GM19452 (cell line): ENCODE results near the gene LARGE2.
A peak's percentile ranks its signal among the peaks of the same experiment; 100 is the strongest.
"Not testable (repeated sequence)": the region's sequence is repeated elsewhere in the genome, so short reads cannot be mapped to it uniquely, and the experiment has no call there.

Experiments
- ATAC-seq: cut with Tn5 transposase; IDR thresholded peaks from one replicate; pipeline ENCODE4 v1.9.1; 2021; ENCODE audit not compliant: unreplicated experiment

The LARGE2 gene

DNA sequence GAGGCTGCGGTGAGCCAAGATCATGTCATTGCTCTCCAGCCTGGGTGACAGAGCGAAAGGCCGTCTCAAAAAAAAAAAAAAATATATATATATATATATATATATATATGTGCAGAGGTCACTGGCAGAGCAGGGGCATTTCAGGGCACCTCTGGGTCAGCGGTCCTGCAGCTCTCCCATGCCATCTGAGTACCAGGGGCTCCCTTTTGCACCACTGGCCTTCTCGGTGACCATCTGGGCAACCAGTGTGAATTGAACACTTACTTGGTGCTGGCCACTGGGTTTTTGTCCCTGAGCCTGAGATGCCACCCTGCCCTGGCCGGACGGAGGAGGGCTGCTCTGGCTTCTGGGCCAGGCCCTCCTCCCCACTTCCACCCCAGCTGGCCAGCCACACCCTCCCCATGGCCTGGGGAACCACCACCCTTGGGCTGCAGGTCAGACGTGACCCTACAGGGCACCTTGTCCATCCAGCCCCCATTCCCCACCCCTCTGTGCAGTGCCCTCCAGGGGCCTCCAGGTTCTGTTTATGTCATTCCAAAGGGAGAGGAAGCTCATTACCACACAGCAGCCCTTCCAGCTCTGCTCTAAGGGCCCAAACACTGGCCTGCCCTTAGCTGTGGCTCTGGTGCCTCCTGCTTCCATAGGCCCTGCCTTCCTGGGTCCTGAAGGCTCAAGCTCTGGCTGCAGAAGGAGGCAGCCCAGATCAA lies 26.8 kb upstream of the LARGE2 start:
- no peak for ATAC-seq

DNA sequence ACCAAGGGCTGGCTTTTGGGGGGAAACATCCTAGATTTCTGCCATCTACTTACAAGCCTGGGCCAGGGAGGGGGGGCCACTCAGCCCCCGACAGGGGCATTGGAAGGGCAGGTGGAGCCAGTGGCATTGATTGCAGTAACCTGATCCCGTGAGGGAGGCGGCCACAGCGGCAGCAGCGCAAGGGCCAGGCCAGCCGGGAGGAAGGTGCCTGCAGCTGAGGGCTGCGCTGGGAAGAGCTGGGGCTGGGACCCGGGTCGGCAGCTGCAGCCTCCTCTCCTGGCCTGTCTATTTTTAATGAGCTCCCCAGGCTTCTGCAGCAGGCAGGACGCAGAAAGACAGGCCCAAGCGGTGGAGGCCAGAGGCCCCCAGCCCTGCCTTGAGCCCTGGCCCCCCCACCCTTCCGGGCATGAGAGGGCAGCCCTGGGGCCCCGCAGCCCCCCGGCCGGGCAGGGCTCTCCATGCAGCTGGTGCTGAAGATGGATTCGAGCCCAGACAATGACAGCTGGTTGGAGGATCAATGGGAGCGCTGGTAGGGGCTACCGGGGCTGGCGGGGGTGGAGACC lies 26.0 kb upstream of the LARGE2 start:
- no peak for ATAC-seq

DNA sequence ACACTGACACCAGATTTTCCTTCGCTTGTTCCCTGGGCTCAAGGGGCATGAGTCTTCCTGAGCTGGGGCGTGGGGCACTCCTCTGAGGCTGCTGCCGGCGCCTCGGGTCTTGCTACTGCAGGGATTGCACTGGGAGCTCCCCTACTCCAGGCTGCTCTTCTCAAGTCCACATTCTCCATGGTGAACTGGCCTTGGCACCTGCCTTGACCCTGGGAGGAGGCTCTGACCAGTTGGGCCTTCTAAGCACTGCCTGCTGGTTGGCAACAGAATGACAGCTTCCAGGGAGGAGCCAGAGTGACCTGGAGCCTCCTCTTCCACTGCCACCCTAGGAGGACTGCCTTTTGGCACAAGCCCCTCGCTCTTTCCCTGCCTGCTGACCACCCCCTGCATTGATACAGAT lies 24.9 kb upstream of the LARGE2 start:
- ATAC-seq: no peak

DNA sequence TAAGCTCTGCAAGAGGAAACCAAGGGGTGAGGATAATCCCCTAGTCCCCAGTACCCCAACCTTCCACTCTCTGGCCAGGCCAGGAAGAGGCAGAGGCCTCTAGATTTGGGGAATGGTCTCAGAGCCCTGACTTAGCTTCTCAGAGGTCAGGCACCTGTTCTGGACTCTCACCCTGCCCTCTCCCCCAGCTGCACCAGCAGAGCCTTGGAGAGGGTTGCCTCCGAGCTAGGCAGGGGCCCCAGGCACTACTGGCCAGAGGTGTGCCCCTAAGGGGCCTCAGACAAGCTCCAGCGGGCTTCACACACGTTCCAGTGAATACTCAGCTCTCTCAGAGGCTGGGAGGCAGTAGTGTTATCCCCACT lies 23.4 kb upstream of the LARGE2 start:
- ATAC-seq: no peak

DNA sequence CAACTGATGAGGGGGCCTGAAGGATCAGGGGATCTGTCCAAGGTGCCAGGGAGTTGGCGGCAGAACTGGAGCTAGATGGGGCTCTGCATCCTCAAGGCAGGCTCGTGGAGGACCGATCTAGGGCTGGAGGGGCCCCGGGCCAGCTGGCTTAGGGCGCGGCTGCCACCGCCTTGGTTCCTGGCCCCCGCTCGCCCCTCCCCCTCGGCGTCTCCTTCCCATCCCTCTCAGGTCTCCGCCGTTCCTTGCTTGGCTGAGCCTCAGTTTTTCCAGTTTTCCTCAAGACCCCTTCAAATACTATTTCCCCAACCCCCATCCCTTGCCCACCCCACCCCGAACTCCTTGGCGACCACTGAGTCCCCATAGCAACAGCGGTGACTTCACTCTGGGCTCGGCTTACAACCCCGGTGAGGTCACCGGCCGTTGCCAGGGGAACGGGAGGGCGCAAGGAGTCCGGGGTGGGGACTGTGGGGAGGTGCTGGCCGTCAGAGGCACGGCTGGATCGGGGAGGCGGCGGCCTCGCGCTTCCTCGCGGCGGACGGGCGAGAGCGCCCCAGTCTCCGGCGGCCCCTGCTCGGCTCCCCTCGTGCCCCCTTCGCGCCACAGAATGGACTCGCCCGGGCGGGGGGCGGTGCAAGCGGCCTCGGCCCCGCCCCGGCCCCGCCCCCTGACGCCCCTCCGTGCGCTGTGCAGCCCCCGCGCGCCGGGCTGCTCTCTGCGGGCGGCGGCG lies 22.8 kb upstream of the LARGE2 start:
- peak; percentile 55 for ATAC-seq

DNA sequence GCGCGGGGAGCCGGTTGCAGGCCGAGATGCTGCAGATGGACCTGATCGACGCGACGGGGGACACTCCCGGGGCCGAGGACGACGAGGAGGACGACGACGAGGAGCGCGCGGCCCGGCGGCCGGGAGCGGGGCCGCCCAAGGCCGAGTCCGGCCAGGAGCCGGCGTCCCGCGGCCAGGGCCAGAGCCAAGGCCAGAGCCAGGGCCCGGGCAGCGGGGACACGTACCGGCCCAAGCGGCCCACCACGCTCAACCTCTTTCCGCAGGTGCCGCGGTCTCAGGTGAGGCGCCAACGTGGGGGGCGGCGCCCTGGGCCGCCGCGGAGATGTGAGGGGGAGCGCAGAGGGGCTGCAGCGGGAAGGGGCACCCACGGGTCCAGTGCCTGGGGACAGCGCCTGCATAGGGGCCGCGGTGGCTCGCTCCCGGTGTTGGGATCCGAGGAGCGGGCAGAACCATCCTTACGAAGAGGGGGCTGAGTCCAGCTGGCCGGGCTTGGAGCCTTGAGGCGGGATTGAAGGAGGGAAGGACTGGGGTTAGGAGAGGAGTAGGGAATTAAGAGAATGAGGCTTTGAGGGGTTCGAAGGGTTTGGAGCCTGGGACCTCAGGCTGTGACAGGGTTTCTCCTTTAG lies 22.2 kb upstream of the LARGE2 start:
- ATAC-seq: peak; percentile 13

DNA sequence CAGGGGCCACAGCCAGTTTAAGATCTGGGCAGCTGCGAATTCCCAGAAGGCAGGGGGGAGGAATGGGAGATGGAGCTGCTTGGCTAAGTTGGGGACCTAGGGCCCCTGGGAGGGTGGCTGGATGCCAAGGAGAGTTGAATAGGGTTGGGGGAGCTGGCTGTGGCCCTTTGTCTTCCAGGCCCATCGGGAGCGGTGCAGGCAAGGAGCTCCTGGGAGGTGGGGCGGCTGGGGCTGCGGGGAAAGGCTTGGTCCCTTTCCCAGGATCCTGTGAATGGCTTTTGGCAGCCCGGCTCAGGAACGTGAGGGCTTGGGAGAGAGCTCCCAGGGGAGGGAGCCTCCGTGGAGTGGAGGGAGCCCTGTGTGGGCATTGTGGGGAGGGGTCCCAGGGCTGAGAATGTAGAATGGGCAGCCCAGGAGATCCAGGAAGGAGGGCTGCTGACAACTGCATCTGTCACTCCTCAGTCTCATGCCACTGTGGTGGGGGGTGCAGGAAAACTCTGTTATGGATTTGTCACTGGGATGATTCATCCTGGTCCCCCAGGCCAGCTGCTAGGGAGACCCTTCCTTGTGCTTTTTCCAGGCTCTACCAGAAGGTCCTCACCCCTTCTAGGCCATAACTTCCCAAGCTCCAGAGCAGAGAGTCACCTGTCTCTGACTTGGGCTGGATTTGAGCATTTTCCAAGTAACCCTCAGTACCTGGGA lies 21.4 kb upstream of the LARGE2 start:
- no peak for ATAC-seq

DNA sequence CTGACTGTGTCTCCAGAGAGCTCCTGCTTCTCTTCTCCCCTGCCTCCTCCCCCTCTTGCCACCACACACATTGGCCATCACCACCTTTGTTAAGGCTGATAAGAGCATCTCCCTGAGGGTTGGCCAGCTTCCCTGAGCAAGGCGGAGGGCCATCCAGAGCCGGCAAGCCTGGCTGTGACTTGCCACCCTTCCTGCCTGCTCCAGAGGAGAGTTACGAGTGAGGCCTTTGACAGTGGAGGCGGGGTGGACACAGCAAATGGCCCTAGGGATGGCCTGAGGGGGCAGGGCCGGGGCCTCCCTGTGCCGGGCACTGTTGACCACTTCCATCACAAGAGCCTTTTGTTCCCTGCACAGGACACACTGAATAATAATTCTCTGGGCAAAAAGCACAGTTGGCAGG lies 20.8 kb upstream of the LARGE2 start:
- no peak for ATAC-seq

DNA sequence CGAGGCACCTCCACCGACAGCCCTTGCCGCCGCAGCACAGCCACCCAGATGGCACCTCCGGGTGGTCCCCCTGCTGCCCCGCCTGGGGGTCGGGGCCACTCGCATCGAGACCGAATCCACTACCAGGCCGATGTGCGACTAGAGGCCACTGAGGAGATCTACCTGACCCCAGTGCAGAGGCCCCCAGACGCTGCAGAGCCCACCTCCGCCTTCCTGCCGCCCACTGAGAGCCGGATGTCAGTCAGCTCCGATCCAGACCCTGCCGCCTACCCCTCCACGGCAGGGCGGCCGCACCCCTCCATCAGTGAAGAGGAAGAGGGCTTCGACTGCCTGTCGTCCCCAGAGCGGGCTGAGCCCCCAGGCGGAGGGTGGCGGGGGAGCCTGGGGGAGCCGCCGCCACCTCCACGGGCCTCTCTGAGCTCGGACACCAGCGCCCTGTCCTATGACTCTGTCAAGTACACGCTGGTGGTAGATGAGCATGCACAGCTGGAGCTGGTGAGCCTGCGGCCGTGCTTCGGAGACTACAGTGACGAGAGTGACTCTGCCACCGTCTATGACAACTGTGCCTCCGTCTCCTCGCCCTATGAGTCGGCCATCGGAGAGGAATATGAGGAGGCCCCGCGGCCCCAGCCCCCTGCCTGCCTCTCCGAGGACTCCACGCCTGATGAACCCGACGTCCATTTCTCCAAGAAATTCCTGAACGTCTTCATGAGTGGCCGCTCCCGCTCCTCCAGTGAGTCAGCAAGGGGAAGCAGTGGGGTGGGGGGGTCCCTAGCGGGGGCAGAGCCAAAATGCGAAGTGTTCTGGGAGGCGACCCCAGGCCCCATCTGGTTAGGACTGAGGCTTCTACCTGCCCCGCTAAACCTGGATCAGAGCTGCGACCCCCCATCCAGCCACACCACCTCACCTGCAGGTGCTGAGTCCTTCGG lies 19.7 kb upstream of the LARGE2 start:
- ATAC-seq: no peak

DNA sequence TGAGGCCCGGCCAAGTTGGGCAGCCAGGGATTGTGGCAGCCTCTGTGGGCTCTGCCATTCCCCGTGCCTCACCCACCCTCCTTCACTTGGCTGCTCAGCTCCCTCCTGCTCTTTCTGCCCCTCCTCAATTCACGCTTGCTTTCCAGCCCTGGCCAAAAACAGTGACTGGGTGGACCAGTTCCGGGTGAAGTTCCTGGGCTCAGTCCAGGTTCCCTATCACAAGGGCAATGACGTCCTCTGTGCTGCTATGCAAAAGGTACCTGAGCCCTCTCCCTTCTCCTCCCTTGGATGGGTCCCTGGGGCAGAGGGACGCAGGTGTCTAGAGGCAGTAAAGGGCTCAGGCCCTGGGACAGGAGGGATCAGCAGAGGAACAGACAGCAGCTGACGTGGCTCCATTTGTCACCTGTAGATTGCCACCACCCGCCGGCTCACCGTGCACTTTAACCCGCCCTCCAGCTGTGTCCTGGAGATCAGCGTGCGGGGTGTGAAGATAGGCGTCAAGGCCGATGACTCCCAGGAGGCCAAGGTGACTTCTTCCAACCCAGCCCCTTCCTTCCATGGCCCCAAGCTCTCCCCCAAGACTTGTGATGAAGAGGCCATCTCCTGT lies 18.0 kb upstream of the LARGE2 start:
- ATAC-seq: no peak

DNA sequence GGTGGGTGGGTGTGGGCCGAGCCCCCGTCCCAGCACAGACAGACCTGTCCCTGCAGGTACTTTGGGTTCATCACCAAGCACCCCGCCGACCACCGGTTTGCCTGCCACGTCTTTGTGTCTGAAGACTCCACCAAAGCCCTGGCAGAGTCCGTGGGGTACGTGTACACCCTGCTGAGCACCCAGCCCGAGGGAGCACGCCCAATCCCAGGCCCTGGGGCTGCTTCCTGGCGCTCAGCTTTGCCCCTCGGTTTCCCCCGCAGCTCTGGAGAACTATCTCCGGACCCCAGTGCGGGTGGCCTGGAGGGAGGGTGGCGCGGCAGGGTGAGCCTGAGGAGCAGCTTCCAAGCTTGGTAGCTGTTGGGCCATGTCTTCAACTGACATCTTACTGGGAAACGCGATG lies 17.4 kb upstream of the LARGE2 start:
- no peak for ATAC-seq

DNA sequence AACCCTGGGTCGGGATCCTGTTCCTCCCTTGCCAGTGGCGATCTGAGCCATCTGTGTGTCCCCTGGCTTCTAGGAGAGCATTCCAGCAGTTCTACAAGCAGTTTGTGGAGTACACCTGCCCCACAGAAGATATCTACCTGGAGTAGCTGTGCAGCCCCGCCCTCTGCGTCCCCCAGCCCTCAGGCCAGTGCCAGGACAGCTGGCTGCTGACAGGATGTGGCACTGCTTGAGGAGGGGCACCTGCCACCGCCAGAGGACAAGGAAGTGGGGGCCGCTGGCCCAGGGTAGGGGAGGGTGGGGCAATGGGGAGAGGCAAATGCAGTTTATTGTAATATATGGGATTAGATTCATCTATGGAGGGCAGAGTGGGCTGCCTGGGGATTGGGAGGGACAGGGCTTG lies 16.9 kb upstream of the LARGE2 start:
- ATAC-seq: not testable (repeated sequence)

DNA sequence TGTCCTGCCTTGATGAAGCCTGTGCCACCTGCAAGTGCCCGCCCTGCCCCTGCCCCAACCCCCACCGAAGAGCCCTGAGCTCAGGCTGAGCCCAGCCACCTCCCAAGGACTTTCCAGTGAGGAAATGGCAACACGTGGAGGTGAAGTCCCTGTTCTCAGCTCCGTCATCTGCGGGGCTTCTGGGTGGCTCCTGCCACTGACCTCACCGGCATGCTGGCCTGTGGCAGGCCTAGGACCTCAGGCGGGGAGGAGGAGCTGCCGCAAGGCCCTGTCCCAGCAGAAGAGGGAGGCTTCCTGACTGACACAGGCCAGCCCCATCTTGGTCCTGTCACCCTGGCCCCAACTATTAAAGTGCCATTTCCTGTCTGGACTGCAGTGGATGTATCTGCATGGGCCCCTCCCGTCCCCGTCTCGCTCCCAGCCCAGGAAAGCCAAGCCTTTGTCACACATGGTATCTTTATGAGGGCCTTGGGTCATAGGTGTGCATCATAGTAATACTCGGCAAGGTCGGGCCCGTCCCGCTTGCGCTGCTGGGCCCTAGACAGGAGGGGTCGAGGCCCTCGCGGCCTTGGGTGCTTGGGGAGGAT lies 16.3 kb upstream of the LARGE2 start:
- ATAC-seq: no peak

DNA sequence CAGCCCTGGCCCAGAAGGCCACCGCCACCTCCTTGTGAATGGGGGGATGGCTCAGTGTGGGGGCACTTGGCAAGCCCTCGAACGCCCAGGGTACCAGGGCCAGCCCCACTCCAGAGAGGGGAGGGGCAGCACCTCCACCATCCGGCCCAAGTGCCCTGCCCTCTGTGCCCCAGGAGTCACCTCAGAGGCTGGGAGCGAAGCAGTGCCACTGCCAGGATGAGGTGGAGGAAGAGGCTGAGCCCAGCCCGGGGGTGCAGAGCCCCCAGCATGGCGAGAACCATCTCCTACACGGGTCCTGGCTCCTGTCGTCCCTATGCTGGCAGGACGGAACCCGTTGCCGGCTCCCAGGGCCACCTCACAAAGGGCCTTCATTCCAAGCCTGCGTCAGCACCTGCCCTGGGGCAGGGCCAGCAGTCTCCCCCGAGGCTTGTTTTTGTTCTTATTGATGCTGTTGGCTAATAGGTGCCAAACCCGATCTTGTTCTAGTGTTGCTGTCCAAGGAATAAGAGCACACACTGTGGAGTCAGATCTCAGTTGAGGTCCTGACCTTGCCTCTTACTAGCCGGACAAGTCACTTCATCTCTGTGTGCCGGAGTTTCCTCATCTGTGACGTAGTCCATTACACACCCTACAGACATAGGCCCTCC lies 15.4 kb upstream of the LARGE2 start, which contains the start of gene FREY1:
TSS of gene FREY1 (minus strand) at position 307 of the 647 bp plus-strand sequence. CDS start at position 281, 26 bp downstream.
- ATAC-seq: no peak

DNA sequence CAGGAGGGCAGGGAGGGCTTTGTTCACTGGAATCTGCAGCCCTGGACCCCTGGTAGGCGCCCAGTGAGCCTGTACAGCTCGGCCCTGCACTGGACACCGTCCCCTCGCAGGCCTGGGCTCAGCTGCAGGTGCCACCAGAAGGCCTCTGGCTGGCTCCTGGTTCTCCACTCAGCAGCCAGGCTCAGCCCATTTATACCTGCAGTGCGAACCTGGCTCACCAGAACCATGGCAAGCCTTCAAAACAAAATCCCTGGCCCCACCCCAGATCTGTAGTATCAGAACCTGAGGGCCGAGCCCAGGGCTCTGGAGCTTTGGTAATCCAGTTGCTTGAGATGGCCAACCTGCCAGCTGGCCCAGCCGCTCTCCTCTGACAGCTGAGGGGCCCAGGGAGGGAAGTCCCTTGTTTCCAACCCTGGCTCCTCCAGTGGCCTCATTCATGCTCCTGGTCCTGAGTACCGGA lies 14.5 kb upstream of the LARGE2 start:
- no peak for ATAC-seq

DNA sequence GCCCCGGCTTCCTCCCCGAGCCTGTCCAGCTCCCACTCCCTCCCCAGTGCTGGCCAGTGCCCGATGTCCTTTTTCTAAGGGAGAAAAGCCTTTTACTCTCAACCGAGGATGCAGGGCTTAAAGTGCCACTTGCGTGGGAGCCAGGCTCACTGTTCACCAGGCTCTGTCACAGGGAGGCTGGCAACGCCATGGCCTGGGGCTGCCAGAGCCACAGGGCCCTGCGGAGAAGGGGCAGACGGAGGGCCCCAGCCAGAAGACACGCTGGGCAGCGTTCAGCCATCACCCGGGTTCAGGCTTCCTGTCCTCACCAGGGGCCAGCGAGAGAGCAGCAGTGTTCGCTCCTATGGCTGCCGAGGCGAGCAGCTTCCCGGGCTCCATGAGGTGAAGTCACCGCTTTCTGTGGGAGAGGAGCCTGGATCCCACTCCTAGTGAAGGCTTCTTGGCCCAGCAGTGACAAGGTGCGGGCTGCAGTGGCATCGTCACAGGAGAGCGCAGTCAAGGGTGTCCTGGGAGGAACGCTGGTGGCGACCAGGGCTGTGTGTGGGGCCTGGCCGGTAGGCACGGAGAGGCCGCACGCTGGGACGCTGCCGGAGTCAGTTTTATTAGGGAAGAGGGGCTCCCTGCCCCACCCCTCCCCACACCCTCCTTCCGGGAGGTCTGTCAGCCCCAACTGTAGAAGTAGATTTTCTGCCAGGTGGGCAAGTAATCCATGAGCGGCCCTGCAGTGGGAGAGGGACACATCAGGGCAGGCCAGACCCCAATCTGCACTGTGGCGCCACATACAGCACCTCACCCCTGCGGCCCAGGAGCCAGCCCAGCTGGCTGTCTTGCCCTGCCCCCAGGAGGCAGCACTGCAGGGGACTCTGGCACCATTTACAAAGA lies 12.6 kb upstream of the LARGE2 start:
- no peak for ATAC-seq

DNA sequence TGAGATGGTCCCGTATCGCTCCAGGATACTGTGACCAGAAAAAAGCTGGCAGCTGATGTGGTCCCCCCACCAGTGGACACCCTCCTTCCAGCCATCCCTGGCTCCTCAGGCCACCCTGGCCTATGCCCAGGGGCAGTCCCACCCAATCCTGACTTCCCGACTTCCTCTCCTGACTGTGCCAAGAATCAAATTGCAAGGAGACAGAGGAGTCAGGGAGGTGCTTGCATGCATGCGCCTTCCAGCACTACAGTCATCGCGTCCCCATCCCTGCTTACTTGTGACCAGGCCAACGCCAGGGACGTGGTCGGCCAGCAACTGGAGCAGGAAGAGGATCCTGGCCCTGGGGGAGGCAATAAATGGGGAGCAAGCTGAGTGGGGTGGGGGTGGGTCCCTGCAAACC lies 11.8 kb upstream of the LARGE2 start:
- no peak for ATAC-seq

DNA sequence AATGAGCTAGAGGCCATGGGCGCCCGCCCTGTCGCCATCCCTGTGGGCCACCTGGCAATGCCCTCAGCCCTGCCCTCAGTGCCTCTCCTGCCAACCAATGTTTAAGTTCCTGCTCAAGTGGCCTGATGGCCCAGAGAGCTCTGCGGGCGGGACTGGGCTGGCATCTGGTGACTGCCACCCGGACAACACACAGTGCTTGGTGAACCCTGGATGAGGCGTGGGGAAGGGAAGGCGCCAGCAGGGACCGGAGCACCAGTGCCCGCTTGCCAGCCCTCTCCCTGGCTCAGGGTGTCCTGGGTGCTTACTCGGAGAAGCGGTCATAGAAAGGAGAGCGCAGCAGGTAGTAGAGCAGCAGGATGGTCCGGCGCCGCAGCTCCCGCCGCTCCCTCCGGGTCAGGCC lies 8.9 kb upstream of the LARGE2 start:
- ATAC-seq: no peak
